OCI-LY7 (cell line): Measurements from ENCODE around the gene GGT6. TPM values are rescaled to one million over a fixed set of nuclear protein-coding genes. Genes with fewer than 3 reads are reported as not detected.

Source experiments
- Bru-seq: library from RNA; stranded (reverse); fragments of 400-500 nt; gene quantifications from one replicate; lab custom pipeline; 2021; lab: Mats Ljungman, UMichigan
- BruChase-seq, 2 experiments: library from RNA; stranded (reverse); fragments of 400-500 nt; gene quantifications; one replicate each; lab custom pipeline; 2021; lab: Mats Ljungman, UMichigan
- BruUV-seq: library from RNA; stranded (reverse); fragments of 400-500 nt; replicated peaks from 2 replicates; lab custom pipeline; 2021; lab: Mats Ljungman, UMichigan
- CTCF ChIA-PET: fragments of 300-600 bp; sonication (Branson Sonifier 250); formaldehyde crosslinking; loops from one replicate; lab custom pipeline; 2022; ENCODE audit warnings: antibody characterized with exemption; ENCODE audit not compliant: unreplicated experiment; lab: Charles Lee
- POLR2A ChIA-PET: fragments of 300-600 bp; sonication (Branson Sonifier 250); formaldehyde crosslinking; loops from one replicate; lab custom pipeline; 2022; ENCODE audit warnings: antibody characterized with exemption; lab: Charles Lee
- DNase-seq: peaks from one replicate; pipeline ENCODE4 v3.0.0-alpha.2; 2015; ENCODE audit warnings: low spot score
- H2AFZ ChIP-seq: fragments of 200-600 bp; sonication (generic), shearing (Covaris generic); 2 replicates; pipeline ENCODE4 v1.6.1; 2014; ENCODE audit warnings: mild to moderate bottlenecking, antibody characterized with exemption, low read length, moderate library complexity
- H3K27ac ChIP-seq: fragments of 200-600 bp; sonication (generic); 2 replicates; pipeline ENCODE4 v1.5.1; 2014; ENCODE audit warnings: mixed run types, low read depth, mild to moderate bottlenecking, moderate library complexity, low read length, inconsistent platforms; ENCODE audit not compliant: poor library complexity, severe bottlenecking
- H3K36me3 ChIP-seq: fragments of 200-600 bp; sonication (generic); 2 replicates; pipeline ENCODE4 v1.6.1; 2014; ENCODE audit warnings: mild to moderate bottlenecking, antibody characterized with exemption, low read length, moderate library complexity, mixed read lengths; ENCODE audit not compliant: insufficient read depth
- H3K4me1 ChIP-seq: fragments of 200-600 bp; sonication (generic); 2 replicates; pipeline ENCODE4 v1.5.1; 2014; ENCODE audit warnings: mild to moderate bottlenecking, low read length; ENCODE audit not compliant: insufficient read depth, poor library complexity, severe bottlenecking
- H3K4me2 ChIP-seq: fragments of 200-600 bp; sonication (generic); 2 replicates; pipeline ENCODE4 v1.6.1; 2014; ENCODE audit warnings: mild to moderate bottlenecking, low read length
- H3K4me3 ChIP-seq: fragments of 200-600 bp; sonication (generic); 2 replicates; pipeline ENCODE4 v1.5.1; 2014; ENCODE audit warnings: mild to moderate bottlenecking, low read depth, low read length; ENCODE audit not compliant: poor library complexity, severe bottlenecking
- H3K79me2 ChIP-seq: fragments of 200-600 bp; sonication (generic); 2 replicates; pipeline ENCODE4 v1.6.1; 2016; ENCODE audit warnings: low read depth, mild to moderate bottlenecking, low read length, moderate library complexity, mixed read lengths; ENCODE audit not compliant: insufficient read depth
- H3K9me2 ChIP-seq: fragments of 200-600 bp; sonication (generic); 2 replicates; pipeline ENCODE4 v1.6.1; 2016; ENCODE audit warnings: mild to moderate bottlenecking, low read length, mixed read lengths; ENCODE audit not compliant: insufficient read depth
- H3K9me3 ChIP-seq: fragments of 200-600 bp; sonication (generic); 2 replicates; pipeline ENCODE4 v1.6.1; 2014; ENCODE audit warnings: mild to moderate bottlenecking, mixed run types, low read length, mixed read lengths
- H4K20me1 ChIP-seq: fragments of 200-600 bp; sonication (generic); 2 replicates; pipeline ENCODE4 v1.6.1; 2014; ENCODE audit warnings: mild to moderate bottlenecking, antibody characterized with exemption, low read length, moderate library complexity, mixed read lengths; ENCODE audit not compliant: insufficient read depth
- EZH2phosphoT487 ChIP-seq: fragments of 200-600 bp; sonication (generic); IDR thresholded peaks from 2 replicates; pipeline ENCODE4 v1.6.1; 2018; ENCODE audit warnings: low read depth, borderline replicate concordance, mild to moderate bottlenecking, mixed run types, antibody characterized with exemption, low read length, moderate library complexity, mixed read lengths
- intact Hi-C: fragments of 100-400 bp; cut with micrococcal nuclease; formaldehyde crosslinking; loops from one replicate; pipeline ENCODE4 v1.10.0; 2022; ENCODE audit not compliant: unreplicated experiment
- long read RNA-seq: library from polyadenylated mRNA; stranded (forward); transcript quantifications from one replicate; pipeline ENCODE4 v2.0.0, GENCODE V29; 2022
- total RNA-seq, 2 experiments: library from RNA; depleted of rRNA in 1 of 2; stranded (reverse); fragments of >200 nt in 1 of 2; shearing (Covaris generic) in 1 of 2; gene quantifications; 2 replicates each; pipeline ENCODE4 v1.2.3, GENCODE V29; 2014 to 2022
- TF ChIP-seq, protein P1 (sequence below): fragments of 200-600 bp; sonication (generic); conservative IDR thresholded peaks from 2 replicates; pipeline ENCODE4 v1.5.1; 2014; ENCODE audit warnings: mild to moderate bottlenecking, antibody characterized with exemption, low read length, moderate library complexity, mixed read lengths

The GGT6 gene, protein sequence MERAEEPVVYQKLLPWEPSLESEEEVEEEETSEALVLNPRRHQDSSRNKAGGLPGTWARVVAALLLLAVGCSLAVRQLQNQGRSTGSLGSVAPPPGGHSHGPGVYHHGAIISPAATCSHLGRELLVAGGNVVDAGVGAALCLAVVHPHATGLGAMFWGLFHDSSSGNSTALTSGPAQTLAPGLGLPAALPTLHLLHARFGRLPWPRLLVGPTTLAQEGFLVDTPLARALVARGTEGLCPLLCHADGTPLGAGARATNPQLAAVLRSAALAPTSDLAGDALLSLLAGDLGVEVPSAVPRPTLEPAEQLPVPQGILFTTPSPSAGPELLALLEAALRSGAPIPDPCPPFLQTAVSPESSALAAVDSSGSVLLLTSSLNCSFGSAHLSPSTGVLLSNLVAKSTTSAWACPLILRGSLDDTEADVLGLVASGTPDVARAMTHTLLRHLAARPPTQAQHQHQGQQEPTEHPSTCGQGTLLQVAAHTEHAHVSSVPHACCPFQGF
- not detected in 2 replicates for total RNA-seq (2014; rRNA removed; shearing (Covaris generic))
- not detected in 2 replicates for total RNA-seq (2022)
- not detected for Bru-seq, nascent RNA
- BruChase-seq, experiment 1, labeled RNA remaining after a 6-hour chase, result not detected
- BruChase-seq, experiment 2, labeled RNA remaining after a 2-hour chase, result not detected
- long read RNA-seq, result 0 reads

DNA sequence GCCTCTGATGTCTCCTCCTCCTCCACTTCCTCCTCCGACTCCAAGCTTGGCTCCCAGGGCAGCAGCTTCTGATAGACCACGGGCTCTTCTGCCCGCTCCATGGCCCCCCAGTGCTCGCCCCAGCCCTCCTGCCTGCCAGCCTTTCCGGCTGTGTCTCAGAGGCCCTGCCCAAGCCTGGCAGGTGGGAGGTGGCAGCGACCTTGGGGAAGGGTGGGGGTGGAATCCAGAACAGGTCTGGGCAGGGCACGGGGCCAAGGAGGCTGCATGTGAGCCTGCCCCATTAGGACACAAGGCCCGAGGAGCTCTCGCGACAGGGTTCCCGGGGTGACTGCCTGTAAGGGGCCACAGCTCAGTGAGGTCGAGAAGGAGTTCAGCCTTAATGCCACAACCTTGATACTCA, at the start of gene GGT6:
Gene GGT6 (minus strand): TSS at position 157 of the 400 bp plus-strand sequence. CDS start 56 bp downstream, at position 101.
- intact Hi-C loops, result loop anchor here (10.0 kb wide), 1 partner anchor 144 kb away; the partner anchor contains the start of gene PELP1
- Histone ChIP-seq H3K27ac (no peak within 1 kb of the TSS), H3K4me1 (peaks cover 38% of the 10 kb centered on the region), H2AFZ (no peak within 1 kb of the TSS), H3K4me3 (no peak within 1 kb of the TSS), H3K4me2 (no peak within 1 kb of the TSS), H3K79me2 (no peaks in the 10 kb centered on the region), H3K9me2 (no peaks in the 10 kb centered on the region), H4K20me1 (no peaks in the 10 kb centered on the region), H3K36me3 (no peaks in the 10 kb centered on the region), H3K9me3 (no peaks in the 10 kb centered on the region)
- POLR2A ChIA-PET, result no interaction called here
- no peak for DNase-seq
- no TSS peak for BruUV-seq
- TF ChIP-seq, protein P1, sequence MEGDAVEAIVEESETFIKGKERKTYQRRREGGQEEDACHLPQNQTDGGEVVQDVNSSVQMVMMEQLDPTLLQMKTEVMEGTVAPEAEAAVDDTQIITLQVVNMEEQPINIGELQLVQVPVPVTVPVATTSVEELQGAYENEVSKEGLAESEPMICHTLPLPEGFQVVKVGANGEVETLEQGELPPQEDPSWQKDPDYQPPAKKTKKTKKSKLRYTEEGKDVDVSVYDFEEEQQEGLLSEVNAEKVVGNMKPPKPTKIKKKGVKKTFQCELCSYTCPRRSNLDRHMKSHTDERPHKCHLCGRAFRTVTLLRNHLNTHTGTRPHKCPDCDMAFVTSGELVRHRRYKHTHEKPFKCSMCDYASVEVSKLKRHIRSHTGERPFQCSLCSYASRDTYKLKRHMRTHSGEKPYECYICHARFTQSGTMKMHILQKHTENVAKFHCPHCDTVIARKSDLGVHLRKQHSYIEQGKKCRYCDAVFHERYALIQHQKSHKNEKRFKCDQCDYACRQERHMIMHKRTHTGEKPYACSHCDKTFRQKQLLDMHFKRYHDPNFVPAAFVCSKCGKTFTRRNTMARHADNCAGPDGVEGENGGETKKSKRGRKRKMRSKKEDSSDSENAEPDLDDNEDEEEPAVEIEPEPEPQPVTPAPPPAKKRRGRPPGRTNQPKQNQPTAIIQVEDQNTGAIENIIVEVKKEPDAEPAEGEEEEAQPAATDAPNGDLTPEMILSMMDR, result no peak
- no peak for TF ChIP-seq EZH2phosphoT487
- CTCF ChIA-PET, result no interaction called here

DNA sequence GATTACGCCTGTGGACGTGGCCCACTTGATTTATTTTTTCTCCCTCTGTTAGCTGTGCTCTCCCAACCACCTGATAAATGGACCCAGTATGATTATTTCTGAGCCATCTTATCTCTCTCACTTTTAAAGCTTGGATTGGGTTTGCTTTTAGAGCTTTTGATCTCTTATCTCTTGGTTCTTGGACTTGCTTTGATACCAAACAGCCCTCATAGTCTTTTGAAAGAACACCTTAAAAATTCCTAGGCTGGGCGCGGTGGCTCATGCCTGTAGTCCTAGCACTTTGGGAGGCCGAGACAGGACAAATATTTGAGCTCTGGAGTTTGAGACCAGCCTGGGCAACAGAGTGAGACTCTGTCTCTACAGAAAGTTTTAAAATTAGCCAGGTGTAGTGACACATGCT, 49.8 kb upstream of the GGT6 start:
- H3K36me3 ChIP-seq, result no peaks in the 10 kb centered on the region
- H3K9me2 ChIP-seq, result no peaks in the 10 kb centered on the region
- no peaks in the 10 kb centered on the region for H3K4me1 ChIP-seq
- no peak overlapping the region for H2AFZ ChIP-seq
- no peak overlapping the region for H3K4me3 ChIP-seq
- POLR2A ChIA-PET, result interaction anchor here (0.6 kb wide), 1 partner anchor 112 kb away, joined by 4 read pairs; no protein-coding TSS in a partner anchor
- no peak overlapping the region for H3K4me2 ChIP-seq
- TF ChIP-seq, protein P1, result no peak
- TF ChIP-seq EZH2phosphoT487, result no peak
- H3K27ac ChIP-seq, result no peak overlapping the region
- H3K9me3 ChIP-seq, result no peaks in the 10 kb centered on the region
- CTCF ChIA-PET, result no interaction called here
- no peaks in the 10 kb centered on the region for H3K79me2 ChIP-seq
- no TSS peak for BruUV-seq
- no peak for DNase-seq
- no peaks in the 10 kb centered on the region for H4K20me1 ChIP-seq
- intact Hi-C loops, result no loop called here
